Measurements from ENCODE around the gene LDHAL6B.

Gene LDHAL6B

DNA sequence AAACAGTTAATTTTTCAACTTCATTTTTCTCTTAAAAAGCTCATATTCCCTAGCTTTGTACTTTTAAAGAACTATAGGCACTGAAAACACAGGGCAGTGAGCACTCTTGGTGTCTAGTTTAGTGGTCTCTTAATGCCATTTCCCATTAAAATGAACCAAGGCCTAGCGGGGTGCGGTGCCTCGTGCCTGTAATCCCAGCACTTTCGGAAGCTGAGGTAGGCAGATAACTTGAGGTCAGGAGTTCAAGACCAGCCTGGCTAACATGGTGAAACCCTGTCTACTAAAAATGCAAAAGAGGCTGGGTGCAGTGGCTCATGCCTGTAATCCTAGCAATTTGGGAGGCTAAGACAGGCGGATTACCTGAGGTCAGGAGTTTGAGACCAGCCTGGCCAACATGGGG is 45.5 kb downstream of the LDHAL6B start:
- DNase-seq (ENCODE audit: low spot score), result no peak

- no peak for DNase-seq (ENCODE audit: low spot score)
These were observed 49.2 kb downstream of the LDHAL6B start for GRCh38 chr15:59255680-59256336.

DNA sequence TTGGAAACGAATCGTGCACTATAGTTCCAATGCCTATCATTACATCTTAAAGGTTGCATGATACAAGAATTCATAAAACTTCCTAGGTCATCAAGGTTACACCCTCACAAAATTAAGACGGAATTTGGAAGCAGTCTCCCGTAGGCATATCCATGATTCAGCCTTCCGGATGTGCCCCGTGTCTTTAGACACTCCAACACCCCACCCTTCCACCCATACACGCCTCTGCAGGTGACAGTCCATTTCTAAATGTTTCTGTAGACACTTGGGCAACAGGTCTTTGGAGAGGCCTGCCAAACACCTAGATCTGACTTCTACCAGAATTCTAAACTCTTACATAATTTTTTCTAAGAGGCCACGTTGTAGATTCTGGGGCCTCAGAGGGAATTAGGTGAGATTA is 49.8 kb downstream of the LDHAL6B start:
- DNase-seq (ENCODE audit: low spot score), result no peak

- DNase-seq (ENCODE audit: low spot score), result no peak
These were observed 50.5 kb downstream of the LDHAL6B start for GRCh38 chr15:59257140-59257539.

All from GM03348 (cell line).